DND-41 (cell line): ENCODE results near the gene DPT.

Experiments
- CTCF ChIP-seq: IDR thresholded peaks from 2 replicates; pipeline ENCODE4 v1.5.1; 2012; ENCODE audit warnings: borderline replicate concordance, low read length, moderate library complexity, mild to moderate bottlenecking; ENCODE audit not compliant: poor library complexity, severe bottlenecking; ENCODE audit errors: extremely low read depth
- EZH2 ChIP-seq: IDR thresholded peaks from 3 replicates; pipeline ENCODE4 v1.6.1; 2012; ENCODE audit warnings: borderline replicate concordance, low read depth, mild to moderate bottlenecking, moderate library complexity, low read length, inconsistent platforms; ENCODE audit not compliant: severe bottlenecking

- TF ChIP-seq CTCF (no peak), EZH2 (no peak)
Measured at GRCh38 chr1:168725831-168726230, 3.2 kb downstream of the DPT start.
